Stimulated activated CD4-positive, alpha-beta T cell treated with anti-CD3 and anti-CD28 coated beads, Interleukin-15, amount 100 ng/mL, for 24 hours (primary cell): Measurements from ENCODE around the gene OR2Z1.
A peak's percentile ranks its signal among the peaks of the same experiment; 100 is the strongest.
"Not testable (repeated sequence)": the region's sequence is repeated elsewhere in the genome, so short reads cannot be mapped to it uniquely, and the experiment has no call there.

Experiments used
- DNase-seq: peaks from one replicate; pipeline ENCODE4 v3.0.0-alpha.2; 2020

OR2Z1 gene

DNA sequence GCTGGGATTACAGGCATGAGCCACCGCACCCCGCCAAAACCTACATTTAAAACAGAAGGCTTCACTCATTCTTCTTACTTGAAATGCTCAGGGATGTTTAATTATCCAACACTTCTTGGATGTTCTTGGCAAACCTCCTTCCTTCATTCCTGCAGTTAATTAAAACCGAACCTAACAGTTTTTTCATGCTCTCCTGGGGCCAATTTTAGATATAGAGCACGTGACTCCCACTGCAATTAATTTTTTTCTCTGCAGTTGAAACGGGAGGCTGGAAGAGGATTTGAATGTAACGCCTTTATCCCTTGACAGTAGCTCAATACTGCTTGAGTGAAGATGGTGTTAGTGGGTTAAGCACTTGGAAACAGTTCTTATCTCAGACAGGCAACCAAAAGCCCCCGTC, 18.2 kb upstream of the OR2Z1 start:
- no peak for DNase-seq

DNA sequence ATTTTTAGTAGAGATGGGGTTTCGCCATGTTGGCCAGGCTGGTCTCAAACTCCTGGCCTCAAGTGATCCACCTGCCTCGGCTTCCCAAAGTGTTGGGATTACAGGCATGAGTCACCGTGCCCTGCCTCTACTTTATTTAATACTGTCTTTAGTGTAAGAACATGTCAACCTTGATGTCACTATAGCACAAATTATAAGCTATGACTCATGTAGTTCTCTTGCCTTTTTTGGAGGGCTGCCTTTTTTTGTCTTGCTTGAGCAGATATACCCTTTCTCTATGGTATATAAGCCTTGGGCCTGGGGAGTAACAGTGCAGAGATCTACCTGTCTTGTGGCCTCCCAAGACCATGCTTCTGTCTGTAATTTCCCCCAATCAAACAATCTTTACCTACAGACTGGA, 16.1 kb upstream of the OR2Z1 start:
- not testable (repeated sequence) for DNase-seq

DNA sequence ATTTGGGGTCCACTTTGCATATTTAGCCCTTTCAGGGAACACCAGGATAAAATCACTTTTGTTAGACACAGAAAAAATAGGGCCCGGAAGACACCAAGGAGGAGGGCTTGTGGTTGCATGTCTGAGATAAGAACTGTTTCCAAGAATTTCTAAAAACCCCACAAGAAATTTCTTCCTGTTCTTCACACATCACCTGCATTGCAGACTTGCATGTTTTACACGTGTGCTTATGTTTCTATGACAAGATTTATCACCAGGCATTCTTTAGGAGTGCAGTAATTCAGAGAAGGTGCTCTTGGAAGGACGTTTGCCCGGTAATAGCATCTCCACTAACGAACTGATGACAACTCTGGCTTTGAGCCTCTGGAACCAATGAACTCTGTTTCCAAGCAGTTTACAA, 15.7 kb upstream of the OR2Z1 start:
- no peak for DNase-seq

DNA sequence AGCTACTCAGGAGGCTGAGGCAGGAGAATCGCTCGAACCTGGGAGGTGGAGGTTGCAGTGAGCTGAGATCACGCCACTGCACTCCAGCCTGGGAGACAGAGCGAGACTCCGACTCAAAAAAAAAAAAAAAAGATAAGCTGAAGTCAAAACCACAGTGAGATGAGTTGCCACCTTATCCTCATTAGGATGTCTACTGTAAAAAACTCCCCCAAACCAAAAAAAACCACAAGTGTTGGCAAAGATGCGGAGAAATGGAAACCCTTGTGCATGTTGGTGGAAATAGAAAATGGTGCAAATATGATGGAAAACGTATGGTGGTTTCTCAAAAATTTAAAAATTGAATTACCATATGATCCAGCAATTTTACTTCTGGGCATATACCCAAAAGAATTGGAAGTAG, 11.1 kb upstream of the OR2Z1 start:
- not testable (repeated sequence) for DNase-seq

DNA sequence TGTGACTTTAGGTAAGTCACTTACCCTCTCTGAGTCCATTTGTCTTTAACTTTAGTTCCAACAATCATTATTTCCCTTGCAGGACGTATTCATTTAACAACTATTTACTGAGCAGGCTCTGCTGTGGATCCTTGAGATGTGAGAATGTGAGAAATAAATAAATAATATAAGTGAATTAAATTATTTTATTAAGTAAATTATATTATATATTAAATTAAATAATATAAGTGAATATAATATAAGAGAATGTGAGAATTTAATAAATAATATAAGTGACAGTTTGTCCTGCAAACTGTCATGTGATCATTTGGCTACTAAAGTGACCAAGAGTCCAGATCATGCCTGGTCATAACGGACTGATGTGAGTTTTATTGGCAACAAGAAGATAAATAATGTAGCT, 598 bp downstream of the OR2Z1 start:
- no peak for DNase-seq

DNA sequence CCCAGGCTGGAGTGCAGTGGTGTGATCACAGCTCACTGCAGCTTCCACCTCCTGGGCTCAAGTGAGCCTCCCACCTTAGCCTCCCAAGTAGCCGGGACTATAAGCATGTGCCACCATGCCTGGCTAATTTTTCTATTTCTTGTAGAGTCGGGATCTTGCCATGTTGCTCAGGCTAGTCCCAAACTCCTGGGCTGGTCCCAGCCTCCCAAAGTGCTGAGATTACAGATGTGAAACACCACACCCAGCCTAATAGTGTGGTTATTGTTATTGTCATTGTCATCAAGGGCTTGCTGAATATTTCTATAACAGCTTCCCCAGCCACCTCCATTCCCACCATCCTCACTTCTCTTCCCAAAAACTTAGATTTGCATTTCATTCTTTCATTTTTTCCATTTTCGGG, 2.8 kb downstream of the OR2Z1 start:
- DNase-seq, result no peak

DNA sequence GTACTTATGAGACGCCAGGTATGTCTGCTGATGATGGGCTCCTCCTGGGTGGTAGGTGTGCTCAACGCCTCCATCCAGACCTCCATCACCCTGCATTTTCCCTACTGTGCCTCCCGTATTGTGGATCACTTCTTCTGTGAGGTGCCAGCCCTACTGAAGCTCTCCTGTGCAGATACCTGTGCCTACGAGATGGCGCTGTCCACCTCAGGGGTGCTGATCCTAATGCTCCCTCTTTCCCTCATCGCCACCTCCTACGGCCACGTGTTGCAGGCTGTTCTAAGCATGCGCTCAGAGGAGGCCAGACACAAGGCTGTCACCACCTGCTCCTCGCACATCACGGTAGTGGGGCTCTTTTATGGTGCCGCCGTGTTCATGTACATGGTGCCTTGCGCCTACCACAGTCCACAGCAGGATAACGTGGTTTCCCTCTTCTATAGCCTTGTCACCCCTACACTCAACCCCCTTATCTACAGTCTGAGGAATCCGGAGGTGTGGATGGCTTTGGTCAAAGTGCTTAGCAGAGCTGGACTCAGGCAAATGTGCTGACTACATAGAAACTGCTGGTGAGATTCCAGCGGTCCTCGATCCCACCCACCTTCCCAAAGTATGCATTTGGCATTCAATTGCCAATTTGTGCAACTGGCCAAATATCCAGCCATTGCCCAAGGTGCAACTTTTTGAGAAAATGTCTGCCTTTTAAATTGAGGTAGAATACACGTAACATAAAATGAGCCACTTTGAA, 10.2 kb downstream of the OR2Z1 start:
- DNase-seq, result peak; percentile 4

DNA sequence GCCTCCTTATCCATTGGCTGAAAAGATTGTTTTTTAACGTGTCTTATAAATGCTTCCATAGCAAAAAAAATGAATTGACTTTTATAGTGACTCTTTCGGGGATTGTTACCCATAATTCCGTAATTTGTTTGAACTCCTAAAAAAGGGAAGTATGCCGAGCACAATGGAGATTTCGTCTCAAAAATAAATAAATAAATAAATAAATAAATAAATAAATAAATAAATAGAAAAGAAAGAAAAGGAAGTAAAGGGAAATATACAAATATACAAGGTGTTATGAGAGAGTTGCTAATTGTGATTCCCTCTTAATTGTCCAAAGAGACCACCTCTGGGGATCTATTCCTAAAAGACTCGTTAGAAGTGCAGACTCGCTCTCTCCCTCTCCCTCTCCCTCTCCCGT, 16.9 kb downstream of the OR2Z1 start:
- DNase-seq, result no peak

DNA sequence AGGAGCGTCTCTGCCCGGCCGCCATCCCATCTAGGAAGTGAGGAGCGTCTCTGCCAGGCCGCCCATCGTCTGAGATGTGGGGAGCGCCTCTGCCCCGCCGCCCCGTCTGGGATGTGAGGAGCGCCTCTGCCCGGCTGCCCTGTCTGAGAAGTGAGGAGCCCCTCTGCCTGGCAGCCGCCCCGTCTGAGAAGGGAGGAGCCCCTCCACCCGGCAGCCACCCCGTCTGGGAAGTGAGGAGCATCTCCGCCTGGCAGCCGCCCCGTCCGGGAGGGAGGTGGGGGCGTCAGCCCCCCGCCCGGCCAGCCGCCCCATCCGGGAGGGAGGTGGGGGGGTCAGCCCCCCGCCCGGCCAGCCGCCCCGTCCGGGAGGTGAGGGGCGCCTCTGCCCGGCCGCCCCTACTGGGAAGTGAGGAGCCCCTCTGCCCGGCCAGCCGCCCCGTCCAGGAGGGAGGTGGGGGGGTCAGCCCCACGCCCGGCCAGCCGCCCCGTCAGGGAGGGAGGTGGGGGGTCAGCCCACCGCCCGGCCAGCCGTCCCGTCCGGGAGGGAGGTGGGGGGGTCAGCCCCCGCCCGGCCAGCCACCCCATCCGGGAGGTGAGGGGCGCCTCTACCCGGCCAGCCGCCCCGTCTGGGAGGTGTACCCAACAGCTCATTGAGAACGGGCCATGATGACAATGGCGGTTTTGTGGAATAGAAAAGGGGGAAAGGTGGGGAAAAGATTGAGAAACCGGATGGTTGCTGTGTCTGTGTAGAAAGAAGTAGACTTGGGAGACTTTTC, 18.0 kb downstream of the OR2Z1 start:
- DNase-seq, result not testable (repeated sequence)

DNA sequence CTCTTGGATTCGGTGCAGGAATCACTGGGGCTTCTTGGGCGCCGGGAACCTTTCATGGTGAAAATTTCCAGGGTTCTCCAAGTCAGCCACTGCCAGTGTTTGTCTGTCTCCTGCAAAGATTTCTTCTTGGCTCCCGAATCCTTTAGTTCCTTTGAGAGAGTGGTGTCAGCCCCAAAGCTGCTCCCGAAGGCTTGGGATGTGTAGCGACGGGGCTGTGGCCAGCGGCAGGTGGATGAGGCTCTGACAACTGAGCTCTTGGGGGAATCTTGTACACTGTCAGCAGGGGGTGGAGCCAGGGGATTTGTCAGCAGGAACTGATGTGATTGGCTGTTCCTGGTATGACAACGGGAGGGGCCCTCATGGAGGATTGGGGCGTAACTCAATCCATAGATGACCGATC, 45.8 kb downstream of the OR2Z1 start:
- DNase-seq, result not testable (repeated sequence)

DNA sequence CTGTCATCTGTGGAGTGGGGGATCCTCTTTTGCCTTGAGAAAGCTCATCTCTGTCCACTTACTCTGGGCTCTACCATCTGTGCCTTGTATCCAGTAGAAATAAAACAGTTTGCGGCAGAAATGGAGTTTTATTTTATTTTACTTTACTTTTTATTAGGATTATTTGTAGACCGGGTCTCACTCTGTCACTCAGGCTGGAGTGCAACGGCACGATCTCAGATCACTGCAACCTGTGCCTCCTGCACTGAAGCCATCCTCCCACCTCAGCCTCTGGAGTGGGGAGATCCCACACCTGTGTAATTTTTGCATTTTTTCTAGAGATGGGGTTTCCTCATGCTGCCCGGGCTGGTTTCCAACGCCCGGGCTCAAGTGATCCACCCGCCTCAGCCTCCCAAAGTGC, 47.8 kb downstream of the OR2Z1 start:
- DNase-seq, result not testable (repeated sequence)

DNA sequence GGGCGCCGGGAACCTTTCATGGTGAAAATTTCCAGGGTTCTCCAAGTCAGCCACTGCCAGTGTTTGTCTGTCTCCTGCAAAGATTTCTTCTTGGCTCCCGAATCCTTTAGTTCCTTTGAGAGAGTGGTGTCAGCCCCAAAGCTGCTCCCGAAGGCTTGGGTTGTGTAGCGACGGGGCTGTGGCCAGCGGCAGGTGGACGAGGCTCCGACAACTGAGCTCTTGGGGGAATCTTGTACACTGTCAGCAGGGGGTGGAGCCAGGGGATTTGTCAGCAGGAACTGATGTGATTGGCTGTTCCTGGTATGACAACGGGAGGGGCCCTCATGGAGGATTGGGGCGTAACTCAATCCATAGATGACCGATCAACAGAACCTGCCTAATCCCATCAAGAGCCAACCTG, 52.2 kb downstream of the OR2Z1 start:
- DNase-seq, result not testable (repeated sequence)
